Measurements from ENCODE around the gene ANKZF1.
A peak's percentile ranks its signal among the peaks of the same experiment; 100 is the strongest.

Gene ANKZF1

GRCh38 chr2:219205981-219206327 lies 23.7 kb upstream of the ANKZF1 start:
- TF ChIP-seq, protein P1, sequence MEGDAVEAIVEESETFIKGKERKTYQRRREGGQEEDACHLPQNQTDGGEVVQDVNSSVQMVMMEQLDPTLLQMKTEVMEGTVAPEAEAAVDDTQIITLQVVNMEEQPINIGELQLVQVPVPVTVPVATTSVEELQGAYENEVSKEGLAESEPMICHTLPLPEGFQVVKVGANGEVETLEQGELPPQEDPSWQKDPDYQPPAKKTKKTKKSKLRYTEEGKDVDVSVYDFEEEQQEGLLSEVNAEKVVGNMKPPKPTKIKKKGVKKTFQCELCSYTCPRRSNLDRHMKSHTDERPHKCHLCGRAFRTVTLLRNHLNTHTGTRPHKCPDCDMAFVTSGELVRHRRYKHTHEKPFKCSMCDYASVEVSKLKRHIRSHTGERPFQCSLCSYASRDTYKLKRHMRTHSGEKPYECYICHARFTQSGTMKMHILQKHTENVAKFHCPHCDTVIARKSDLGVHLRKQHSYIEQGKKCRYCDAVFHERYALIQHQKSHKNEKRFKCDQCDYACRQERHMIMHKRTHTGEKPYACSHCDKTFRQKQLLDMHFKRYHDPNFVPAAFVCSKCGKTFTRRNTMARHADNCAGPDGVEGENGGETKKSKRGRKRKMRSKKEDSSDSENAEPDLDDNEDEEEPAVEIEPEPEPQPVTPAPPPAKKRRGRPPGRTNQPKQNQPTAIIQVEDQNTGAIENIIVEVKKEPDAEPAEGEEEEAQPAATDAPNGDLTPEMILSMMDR (IDR thresholded peaks at IDR 0.05; ENCODE audit: low read depth, low read length): no peak
- DNase-seq (ENCODE audit: extremely low read depth, low read depth): no peak

- TF ChIP-seq, protein P1 (IDR thresholded peaks at IDR 0.05; ENCODE audit: low read depth, low read length): no peak
- DNase-seq (ENCODE audit: extremely low read depth, low read depth): peak; percentile 77
Measured at GRCh38 chr2:219206328-219207133, 23.1 kb upstream of the ANKZF1 start, which contains the start of gene ZFAND2B. ZFAND2B (plus strand) TSS chr2:219206782; CDS start chr2:219206988, 206 bp downstream.

GRCh38 chr2:219207134-219207883 lies 22.3 kb upstream of the ANKZF1 start:
- TF ChIP-seq, protein P1 (IDR thresholded peaks at IDR 0.05; ENCODE audit: low read depth, low read length): no peak
- no peak for DNase-seq (ENCODE audit: extremely low read depth, low read depth)

DNA sequence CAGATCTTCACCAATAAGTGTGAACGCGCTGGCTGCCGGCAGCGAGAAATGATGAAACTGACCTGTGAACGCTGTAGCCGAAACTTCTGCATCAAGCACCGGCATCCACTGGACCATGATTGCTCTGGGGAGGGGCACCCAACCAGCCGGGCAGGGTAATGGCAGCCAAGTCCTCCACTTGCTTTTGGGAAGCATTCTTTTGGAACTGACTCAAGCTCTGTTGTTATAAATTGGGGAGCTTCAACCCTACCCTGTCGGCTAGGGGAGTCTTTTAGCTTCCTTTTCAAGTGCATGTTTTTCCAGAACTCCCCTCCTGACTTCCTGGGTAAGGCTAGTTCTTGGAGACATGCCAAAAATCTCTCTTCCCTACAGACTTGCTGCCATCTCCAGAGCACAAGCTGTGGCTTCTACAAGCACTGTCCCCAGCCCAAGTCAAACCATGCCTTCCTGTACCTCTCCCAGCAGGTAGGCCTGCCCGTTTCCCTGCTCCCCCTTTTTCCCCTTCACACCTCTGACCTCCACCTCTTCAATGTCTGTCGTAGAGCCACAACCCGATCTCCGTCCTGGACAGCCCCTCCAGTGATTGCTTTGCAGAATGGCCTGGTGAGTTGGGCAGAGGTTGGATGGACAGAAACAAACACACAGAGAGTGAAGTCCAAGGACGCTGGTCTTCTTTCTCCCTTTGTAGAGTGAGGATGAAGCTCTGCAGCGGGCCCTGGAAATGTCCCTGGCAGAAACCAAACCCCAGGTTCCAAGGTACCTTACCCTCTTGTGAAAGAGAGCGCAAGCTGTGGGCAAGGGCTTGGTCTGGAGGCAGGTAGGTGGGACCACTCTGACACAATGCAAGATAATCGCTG lies 21.5 kb upstream of the ANKZF1 start:
- no peak for DNase-seq (ENCODE audit: extremely low read depth, low read depth)
- TF ChIP-seq, protein P1 (IDR thresholded peaks at IDR 0.05; ENCODE audit: low read depth, low read length): no peak

DNA sequence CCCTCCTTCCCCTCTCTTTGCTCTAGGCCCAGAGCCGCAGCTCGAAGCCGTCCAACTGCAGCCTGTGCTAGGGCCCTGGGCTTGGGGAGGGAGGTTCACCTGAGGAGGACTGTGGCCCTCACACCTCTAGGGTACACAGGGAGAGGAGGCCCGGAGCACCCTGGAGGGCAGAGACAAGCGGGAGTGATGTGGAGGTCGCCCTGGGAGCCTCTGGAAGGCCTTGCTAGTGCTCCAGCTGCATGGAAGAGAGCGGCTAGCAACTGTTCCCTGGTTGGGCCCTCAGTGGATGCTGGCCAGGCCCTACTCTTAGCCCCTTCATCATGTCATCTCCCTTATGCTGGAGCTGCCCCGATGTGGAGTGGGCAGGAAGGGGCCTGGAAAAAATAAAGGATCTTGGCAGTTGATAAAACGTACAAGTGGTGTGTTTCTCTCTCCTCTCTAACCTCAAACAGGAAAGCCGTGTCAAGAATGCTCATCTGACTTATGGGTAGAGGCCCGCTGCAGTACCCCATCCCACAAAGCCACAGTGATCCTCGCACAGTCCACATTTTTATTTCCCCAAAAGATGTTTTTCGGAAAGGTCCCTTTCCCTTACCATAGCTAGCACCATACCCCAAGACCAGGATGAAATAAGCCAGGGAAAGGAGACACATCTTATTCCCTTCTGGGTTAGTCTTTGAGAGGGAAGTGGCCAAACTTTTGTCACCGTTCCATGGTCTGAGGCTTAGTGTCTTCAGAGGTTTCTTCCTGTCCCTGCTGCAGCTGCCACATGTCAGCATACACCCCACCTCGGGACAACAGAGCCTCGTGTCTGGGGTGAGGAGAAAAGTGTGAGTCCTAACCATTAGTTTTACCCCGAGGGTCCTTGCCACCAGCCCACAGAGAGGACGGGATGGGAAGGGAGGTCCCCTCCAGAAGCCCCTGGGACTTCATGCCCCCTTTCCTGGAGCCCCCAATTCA lies 20.1 kb upstream of the ANKZF1 start:
- no peak for DNase-seq (ENCODE audit: extremely low read depth, low read depth)
- TF ChIP-seq, protein P1 (IDR thresholded peaks at IDR 0.05; ENCODE audit: low read depth, low read length): no peak

DNA sequence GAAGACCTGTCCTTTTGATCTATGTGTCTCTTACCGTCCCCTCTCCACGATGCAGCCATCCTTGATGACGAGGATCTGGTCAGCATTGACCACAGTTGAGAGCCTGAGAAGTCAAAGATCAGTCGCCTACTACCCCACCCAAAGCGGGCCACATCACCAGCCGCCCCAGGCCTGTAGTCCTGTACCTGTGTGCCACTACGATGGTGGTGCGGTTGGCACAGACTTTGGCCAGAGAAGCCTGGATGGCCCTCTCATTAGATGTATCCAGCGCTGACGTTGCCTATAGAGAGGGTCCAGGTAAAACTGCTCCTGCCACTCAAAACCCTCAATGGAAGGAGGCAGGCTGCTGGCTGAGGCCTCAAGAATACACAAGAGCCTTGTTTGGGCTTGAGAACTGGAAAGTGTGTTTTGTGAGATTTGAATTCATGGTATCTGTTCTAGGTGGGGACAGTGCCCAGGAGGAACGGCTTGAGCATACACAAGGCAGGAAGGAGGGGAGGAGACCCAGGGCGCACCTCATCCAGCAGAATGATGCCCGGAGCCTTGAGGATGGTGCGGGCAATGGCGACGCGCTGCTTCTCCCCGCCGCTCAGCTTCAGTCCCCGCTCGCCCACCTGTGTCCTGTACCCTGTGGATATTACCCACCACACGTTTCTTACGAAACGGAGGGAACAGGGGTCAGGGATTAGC lies 19.3 kb upstream of the ANKZF1 start:
- no peak for DNase-seq (ENCODE audit: extremely low read depth, low read depth)
- TF ChIP-seq, protein P1 (IDR thresholded peaks at IDR 0.05; ENCODE audit: low read depth, low read length): no peak

Measured in AG09319 (cell line).